Kidney (tissue), 14 donors: Measurements from ENCODE around the gene RIN1. TPM values are rescaled to one million over a fixed set of nuclear protein-coding genes. Genes with fewer than 3 reads are reported as not detected.

ENCODE experiments used
- DNase-seq, 5 donors: peaks; one replicate each; pipeline ENCODE4 v3.0.0-alpha.2; 2013 to 2020
- FAIRE-seq: peaks from 2 replicates; lab custom pipeline; 2012; peaks lifted over from hg19 to GRCh38; lab: Jason Lieb, UNC
- H3K27ac ChIP-seq, 2 donors: one replicate each; pipeline ENCODE4 v1.7.0; 2013; ENCODE audit warnings: low read depth in 2 of 2, low read length in 2 of 2, inconsistent platforms in 1 of 2
- H3K27me3 ChIP-seq: one replicate; pipeline ENCODE4 v1.7.1; 2013; ENCODE audit warnings: low read length, inconsistent platforms; ENCODE audit not compliant: control insufficient read depth, insufficient read depth
- H3K36me3 ChIP-seq, 3 donors: one replicate each; pipeline versions ENCODE4 v1.7.0 to v1.7.1; 2013; ENCODE audit warnings: low read length in 3 of 3, control low read depth in 1 of 3, inconsistent platforms in 1 of 3; ENCODE audit not compliant: insufficient read depth in 3 of 3, control insufficient read depth in 2 of 3
- H3K4me1 ChIP-seq, 3 donors: one replicate each; pipeline versions ENCODE4 v1.7.0 to v1.7.1; 2013; ENCODE audit warnings: low read length in 3 of 3, inconsistent platforms in 1 of 3, low read depth in 1 of 3; ENCODE audit not compliant: control insufficient read depth in 2 of 3, insufficient read depth in 2 of 3
- H3K4me3 ChIP-seq, 3 donors: one replicate each; pipeline versions ENCODE4 v1.7.0 to v1.8.1; 2013; ENCODE audit warnings: low read length in 3 of 3, control low read depth in 1 of 3, inconsistent platforms in 1 of 3
- H3K9ac ChIP-seq, 3 donors: one replicate each; pipeline versions ENCODE4 v1.7.0 to v1.7.1; 2013; ENCODE audit warnings: low read length in 3 of 3, control low read depth in 1 of 3, inconsistent platforms in 1 of 3
- H3K9me3 ChIP-seq, 3 donors: one replicate each; pipeline versions ENCODE4 v1.7.0 to v1.7.1; 2013; ENCODE audit warnings: low read length in 3 of 3, control low read depth in 1 of 3, inconsistent platforms in 1 of 3; ENCODE audit not compliant: control insufficient read depth in 2 of 3, insufficient read depth in 1 of 3
- intact Hi-C: fragments of 100-400 bp; cut with DNase I; formaldehyde crosslinking; loops from one replicate; pipeline ENCODE4 v1.11.1; 2022
- polyA plus RNA-seq: library from polyadenylated mRNA; stranded (reverse); fragments of 350-450 nt; fragmentation: Illumina TruSeq; extraction: RNeasy Lipid Tissue Mini Kit (QIAGEN cat#74804); gene quantifications from one replicate; pipeline ENCODE4 v1.2.3, GENCODE V29; 2014; ENCODE audit warnings: low read depth, low replicate concordance; ENCODE audit not compliant: insufficient read depth
- total RNA-seq: library from RNA; stranded (reverse); fragmentation: NEBNext Ultra II Directional; extraction: Animal tissue kit (Norgen Biotek cat#: 25700); gene quantifications from one replicate; pipeline ENCODE4 v1.2.1, GENCODE V29; 2021
- TF ChIP-seq, protein P1 (sequence below): IDR thresholded peaks from 3 replicates; pipeline ENCODE4 v1.5.1; 2012; ENCODE audit warnings: mild to moderate bottlenecking, moderate library complexity, borderline replicate concordance; ENCODE audit not compliant: insufficient read depth; ENCODE audit errors: extremely low read depth
- donor health status: control.
- donor health status: control.
- donor health status: control.
- donor health status: control.
- donor health status: control.
- donor health status: DM: yes; HTN: yes; CAD: no.
- donor health status: Normal renal cell carcinoma (clear cell type).

Gene RIN1
- total and polyA plus RNA-seq, 2 donors from 2014 or later = 2.3 to 9.2 TPM

DNA sequence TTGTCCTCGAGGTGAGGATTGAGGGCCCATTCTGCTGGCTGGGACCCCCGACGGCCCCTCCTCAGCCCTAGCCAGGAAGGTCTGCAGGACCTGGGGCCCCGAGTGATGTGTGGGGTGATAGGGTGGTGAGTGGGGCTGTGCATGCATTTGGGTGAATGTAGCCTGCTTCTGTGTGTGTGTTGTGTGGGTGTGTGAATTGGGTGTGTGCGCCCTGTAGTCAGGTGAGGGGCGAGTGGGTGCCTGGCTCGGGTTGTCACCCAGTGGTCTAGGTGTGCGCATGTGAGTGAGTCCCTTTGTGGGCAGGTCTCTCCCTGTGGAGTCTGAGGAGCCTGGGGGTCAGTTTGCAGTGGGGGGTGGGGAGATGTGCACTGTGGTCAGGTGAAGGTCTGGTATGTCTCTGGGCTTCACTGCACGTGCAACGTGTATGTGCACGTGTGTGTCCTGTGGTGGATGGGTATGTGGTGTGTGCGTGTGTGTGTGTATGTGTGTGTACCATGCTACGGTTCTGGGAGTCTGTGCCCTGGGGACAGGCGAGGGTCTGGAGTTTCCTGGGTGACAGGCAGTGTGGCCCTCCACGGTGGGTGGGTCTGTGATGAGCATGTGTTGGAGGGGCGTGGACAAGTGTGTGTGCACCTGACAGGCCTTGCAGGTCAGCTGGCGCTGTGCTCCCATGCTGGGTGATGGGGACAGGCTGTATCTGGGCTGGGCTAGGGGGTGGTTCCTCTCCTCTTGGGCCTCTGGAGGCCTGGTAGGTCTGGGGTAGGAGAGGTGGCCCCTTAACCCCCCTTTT, 43.5 kb downstream of the RIN1 start:
- no peak overlapping the region for H3K27ac ChIP-seq
- no peaks in the 10 kb centered on the region for H3K9me3 ChIP-seq
- H3K4me3 ChIP-seq = no peak overlapping the region
- TF ChIP-seq, protein P1, sequence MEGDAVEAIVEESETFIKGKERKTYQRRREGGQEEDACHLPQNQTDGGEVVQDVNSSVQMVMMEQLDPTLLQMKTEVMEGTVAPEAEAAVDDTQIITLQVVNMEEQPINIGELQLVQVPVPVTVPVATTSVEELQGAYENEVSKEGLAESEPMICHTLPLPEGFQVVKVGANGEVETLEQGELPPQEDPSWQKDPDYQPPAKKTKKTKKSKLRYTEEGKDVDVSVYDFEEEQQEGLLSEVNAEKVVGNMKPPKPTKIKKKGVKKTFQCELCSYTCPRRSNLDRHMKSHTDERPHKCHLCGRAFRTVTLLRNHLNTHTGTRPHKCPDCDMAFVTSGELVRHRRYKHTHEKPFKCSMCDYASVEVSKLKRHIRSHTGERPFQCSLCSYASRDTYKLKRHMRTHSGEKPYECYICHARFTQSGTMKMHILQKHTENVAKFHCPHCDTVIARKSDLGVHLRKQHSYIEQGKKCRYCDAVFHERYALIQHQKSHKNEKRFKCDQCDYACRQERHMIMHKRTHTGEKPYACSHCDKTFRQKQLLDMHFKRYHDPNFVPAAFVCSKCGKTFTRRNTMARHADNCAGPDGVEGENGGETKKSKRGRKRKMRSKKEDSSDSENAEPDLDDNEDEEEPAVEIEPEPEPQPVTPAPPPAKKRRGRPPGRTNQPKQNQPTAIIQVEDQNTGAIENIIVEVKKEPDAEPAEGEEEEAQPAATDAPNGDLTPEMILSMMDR = no peak
- no peak overlapping the region for H3K9ac ChIP-seq
- FAIRE-seq (no peak), DNase-seq (peak in 1 of 5 donors; percentile 77)
- no peaks in the 10 kb centered on the region for H3K36me3 ChIP-seq
- intact Hi-C loops = no loop called here
- H3K27me3 ChIP-seq = peaks cover 16% of the 10 kb centered on the region
- H3K4me1 ChIP-seq = peaks cover 0 to 12% (median 10%) of the 10 kb centered on the region in 3 donors

DNA sequence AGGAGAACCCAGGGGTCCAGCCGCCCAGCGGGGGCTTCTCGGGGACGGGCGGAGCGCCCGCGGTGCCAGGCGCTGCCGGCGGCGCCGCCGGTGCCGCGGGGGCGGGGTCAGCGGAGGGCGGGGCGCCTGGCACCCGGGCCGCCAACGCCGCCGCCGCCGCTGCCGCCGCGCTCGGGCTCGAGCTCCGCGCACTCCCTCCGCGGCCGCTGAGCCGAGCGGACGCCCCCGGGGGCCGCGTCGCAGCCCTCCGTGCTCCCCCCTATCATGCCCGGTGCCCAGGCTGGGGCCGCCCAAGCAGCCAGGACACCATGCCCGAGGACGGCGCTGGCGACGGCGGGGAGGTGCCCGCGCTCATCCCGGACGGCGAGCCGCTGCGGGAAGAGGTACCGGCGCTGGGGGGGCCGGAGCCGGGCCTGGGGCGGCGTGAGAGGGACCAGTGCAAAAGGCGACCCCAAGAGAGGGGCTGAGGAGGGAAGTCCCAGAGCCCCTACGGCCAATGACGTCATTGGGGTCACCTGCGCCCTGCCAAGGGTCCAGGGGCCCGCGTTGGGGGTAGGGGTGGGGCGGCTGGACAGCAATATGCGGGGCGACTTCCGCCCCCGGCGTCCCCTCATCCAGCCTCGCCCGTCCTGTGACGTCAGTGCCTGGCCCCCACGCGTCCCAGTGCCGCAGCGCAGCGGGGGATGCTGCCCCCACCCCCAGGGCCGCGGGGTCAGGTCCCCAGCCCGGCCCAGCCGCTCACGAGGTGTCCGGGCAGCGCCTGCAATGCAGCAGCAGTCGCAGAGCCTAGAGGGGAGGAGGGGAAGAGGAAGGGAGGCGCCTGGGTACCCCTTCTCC, 44.3 kb downstream of the RIN1 start, which contains the start of gene TMEM151A:
Gene TMEM151A (plus strand): TSS at position 189 of the 837 bp plus-strand sequence. CDS start 120 bp downstream, at position 309.
- Histone ChIP-seq H3K9me3 (no peaks in the 10 kb centered on the region), H3K4me3 (no peak within 1 kb of the TSS), H3K27me3 (peaks cover 16% of the 10 kb centered on the region), H3K36me3 (peaks cover 0 to 3% (median 0%) of the 10 kb centered on the region in 3 donors), H3K27ac (no peak within 1 kb of the TSS), H3K4me1 (peaks cover 0 to 14% (median 13%) of the 10 kb centered on the region in 3 donors), H3K9ac (no peak within 1 kb of the TSS)
- TF ChIP-seq, protein P1 = no peak
- intact Hi-C loops = no loop called here
- FAIRE-seq = no peak
- peak in 2 of 5 donors; percentile 62 to 73 for DNase-seq

DNA sequence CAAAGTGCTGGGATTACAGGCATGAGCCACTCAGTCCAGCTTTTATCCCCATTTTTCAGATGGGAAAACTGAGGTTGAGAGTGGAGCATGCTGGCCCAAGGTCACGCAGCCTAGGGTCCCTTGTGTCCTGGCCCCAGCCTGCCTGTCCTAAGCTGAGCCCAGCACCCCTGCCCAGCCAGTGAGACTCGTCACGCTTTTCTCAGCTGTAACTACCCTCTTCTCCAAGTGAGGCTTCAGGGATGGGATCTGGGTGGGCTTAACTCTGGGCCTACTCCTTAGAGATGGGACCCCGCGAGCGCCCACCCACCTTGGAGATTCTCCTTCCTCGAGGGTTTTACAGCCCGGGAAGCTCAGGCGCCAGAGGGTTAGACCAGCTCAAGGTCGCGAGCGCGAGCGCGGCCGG, 44.9 kb downstream of the RIN1 start:
- no peak overlapping the region for H3K4me3 ChIP-seq

More for the DNA sequence above, 44.9 kb downstream of the RIN1 start:
- DNase-seq (peak in 1 of 5 donors; percentile 78), FAIRE-seq (no peak)
- peaks cover 0 to 17% (median 13%) of the 10 kb centered on the region in 3 donors for H3K4me1 ChIP-seq
- TF ChIP-seq, protein P1 = no peak
- H3K27me3 ChIP-seq = peaks cover 16% of the 10 kb centered on the region
- H3K9ac ChIP-seq = no peak overlapping the region
- H3K27ac ChIP-seq = no peak overlapping the region
- H3K36me3 ChIP-seq = peaks cover 0 to 4% (median 0%) of the 10 kb centered on the region in 3 donors
- no peaks in the 10 kb centered on the region for H3K9me3 ChIP-seq
- intact Hi-C loops = no loop called here
